SK-N-MC (cell line): ENCODE measurements around the gene DEFB110.

Source experiments
- EZH2 ChIP-seq: fragments of 200-600 bp; sonication (generic); IDR thresholded peaks from one replicate; pipeline ENCODE4 v1.6.1; 2017; ENCODE audit warnings: antibody characterized with exemption
- POLR2AphosphoS5 ChIP-seq: IDR thresholded peaks from 2 replicates; pipeline ENCODE4 v1.6.1; 2012; ENCODE audit warnings: mild to moderate bottlenecking, low read depth, low read length, borderline replicate concordance

DNA sequence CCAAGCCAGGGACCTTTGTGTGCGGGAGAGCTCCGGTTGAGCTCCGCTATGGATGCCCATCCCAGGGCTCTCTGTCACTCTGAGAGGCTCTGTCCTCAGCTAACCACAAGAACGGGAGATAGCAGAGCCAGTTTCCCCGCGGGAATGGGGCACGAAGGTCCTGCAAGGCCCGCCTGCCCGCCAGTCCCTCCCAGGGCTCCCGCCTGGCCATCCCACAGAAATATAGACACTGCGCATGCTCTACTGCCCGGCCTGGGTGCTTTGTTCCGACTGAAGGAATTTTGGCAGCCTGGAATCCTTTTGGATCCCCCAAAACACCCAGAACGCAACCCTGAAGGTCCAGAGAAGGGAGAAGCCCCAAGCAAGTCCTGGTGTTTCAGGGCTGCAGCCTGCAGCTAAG, 8.6 kb upstream of the DEFB110 start:
- no peak for TF ChIP-seq EZH2
- TF ChIP-seq POLR2AphosphoS5, result no peak
